ENCODE measurements around the gene OBSCN. TPM values are rescaled to one million over a fixed set of nuclear protein-coding genes. Genes with fewer than 3 reads are reported as not detected.

The OBSCN gene
- total and polyA plus RNA-seq, 7 donors = 0.92 to 21.0 (median 13.1) TPM

DNA sequence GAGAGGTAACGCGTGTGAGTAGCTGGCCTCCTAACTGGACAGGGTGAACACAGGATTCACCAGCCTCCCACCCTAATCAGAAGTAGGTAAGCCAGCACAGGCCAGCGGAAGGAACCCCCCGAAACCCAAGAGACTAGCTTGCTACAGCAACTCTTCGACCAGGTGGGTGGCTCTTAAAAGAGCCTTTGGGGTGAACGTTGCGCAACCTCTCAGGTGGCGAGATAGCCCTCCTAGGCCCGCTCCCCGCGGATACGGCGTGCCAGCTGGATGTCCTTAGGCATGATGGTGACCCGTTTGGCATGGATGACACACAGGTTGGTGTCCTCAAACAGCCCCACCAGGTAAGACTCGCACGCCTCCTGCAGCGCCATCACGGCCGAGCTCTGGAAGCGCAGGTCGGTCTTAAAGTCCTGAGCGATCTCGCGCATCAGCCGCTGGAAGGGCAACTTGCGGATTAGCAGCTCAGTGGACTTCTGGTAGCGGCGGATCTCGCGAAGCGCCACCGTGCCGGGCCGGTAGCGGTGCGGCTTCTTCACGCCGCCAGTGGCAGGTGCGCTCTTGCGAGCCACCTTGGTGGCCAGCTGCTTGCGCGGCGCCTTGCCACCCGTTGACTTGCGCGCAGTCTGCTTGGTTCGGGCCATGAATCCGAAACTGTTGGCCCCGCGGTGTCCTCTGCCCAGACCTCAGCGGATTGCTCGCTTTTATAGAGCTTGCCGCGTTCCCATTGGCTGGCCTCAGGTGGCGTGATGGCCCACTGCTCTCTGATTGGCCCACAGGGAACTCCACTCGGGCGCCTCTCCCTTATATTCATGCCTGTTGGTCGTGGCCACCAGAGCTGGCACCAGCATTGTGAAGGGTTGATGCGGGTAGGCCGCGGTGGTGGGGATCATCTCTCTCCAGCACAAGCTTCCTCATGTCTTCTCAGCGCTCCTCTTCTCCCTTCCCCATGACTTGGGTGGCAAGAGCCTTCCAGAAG is 217.1 kb downstream of the OBSCN start:
- H3K36me3 ChIP-seq = no peaks in the 10 kb centered on the region
- H3K4me1 ChIP-seq = no peaks in the 10 kb centered on the region
- intact Hi-C loops (cut with DNase I) = no loop called here
- DNase-seq = no peak
- H3K4me3 ChIP-seq = no peak overlapping the region
- H3K27me3 ChIP-seq = peaks cover 0 to 34% (median 0%) of the 10 kb centered on the region in 3 donors
- H3K27ac ChIP-seq = no peak overlapping the region
- WGBS, 2 donors = 97 to 98% methylated on average over 62 of the region's 62 CpGs
- H3K9me3 ChIP-seq = no peaks in the 10 kb centered on the region
- no peak for TF ChIP-seq POLR2AphosphoS5 (IDR thresholded peaks at IDR 0.05)

DNA sequence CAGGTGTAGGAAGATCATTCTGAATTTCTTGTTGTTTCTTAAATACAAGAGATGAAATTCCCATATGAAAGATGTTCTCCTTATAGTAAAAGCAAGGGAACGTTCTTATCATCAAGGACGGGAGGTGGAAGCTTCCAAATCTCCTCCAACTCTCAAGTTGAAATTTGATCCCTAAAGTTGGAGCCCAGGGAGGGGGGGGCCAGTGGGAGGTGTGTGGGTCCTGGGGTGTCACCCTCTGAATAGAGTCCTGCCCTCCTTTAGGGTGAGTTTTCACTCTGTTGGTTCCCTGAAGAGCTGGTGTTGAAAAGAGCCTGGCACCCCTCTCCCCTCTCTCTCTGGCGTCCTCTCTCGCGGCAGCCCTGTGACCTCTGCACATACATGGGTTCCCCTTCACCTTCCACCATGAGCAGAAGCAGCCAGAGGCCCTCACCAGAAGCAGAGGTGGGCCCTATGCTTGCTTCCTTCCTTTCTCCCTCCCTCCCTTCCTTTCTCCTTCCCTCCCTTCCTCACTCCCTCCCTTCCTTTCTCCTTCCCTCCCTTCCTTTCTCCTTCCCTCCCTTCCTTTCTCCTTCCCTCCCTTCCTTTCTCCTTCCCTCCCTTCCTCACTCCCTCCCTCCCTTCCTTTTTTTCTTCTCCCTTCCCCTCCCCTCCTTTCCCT is 218.8 kb downstream of the OBSCN start:
- TF ChIP-seq POLR2AphosphoS5 (IDR thresholded peaks at IDR 0.05) (no peak), EP300 (IDR thresholded peaks at IDR 0.05) (no peak), POLR2A (IDR thresholded peaks at IDR 0.05) (no peak)
- TF ChIP-seq, protein P1, sequence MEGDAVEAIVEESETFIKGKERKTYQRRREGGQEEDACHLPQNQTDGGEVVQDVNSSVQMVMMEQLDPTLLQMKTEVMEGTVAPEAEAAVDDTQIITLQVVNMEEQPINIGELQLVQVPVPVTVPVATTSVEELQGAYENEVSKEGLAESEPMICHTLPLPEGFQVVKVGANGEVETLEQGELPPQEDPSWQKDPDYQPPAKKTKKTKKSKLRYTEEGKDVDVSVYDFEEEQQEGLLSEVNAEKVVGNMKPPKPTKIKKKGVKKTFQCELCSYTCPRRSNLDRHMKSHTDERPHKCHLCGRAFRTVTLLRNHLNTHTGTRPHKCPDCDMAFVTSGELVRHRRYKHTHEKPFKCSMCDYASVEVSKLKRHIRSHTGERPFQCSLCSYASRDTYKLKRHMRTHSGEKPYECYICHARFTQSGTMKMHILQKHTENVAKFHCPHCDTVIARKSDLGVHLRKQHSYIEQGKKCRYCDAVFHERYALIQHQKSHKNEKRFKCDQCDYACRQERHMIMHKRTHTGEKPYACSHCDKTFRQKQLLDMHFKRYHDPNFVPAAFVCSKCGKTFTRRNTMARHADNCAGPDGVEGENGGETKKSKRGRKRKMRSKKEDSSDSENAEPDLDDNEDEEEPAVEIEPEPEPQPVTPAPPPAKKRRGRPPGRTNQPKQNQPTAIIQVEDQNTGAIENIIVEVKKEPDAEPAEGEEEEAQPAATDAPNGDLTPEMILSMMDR (IDR thresholded peaks at IDR 0.05) = no peak
- WGBS, 2 donors = 70 to 83% methylated on average over 5 of the region's 5 CpGs
- no peaks in the 10 kb centered on the region for H3K4me1 ChIP-seq

DNA sequence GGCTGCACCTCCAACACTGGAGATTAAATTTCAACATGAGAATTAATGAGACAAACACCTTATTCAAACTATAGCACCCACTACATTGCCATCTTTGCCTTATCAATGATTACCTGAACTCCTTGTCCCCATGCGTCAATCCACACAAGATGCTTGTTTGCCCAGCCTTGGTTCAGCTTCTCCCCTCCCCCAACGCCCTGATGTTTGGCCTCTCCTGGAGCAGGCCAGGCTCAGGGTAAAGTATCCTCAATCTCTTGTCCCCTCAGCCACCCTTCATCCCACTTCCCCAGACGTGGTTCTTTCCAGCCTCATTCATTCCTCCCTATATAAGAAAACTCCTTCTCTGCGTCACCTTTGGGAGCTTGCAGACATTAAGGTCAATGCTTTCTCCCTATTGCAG is 220.6 kb downstream of the OBSCN start:
- Histone ChIP-seq H3K36me3 (no peaks in the 10 kb centered on the region), H3K27me3 (peaks cover 0 to 52% (median 0%) of the 10 kb centered on the region in 3 donors), H3K9me3 (no peaks in the 10 kb centered on the region), H3K4me1 (no peaks in the 10 kb centered on the region), H3K27ac (no peak overlapping the region), H3K4me3 (no peak overlapping the region)
- intact Hi-C loops (cut with DNase I) = no loop called here
- no peak for TF ChIP-seq EP300 (IDR thresholded peaks at IDR 0.05)
- TF ChIP-seq POLR2A (IDR thresholded peaks at IDR 0.05) = no peak
- no peak for TF ChIP-seq POLR2AphosphoS5 (IDR thresholded peaks at IDR 0.05)
- TF ChIP-seq, protein P1 (IDR thresholded peaks at IDR 0.05) = no peak
- no peak for DNase-seq
- WGBS, 2 donors = 58 to 70% methylated on average over 4 of the region's 4 CpGs

More for the DNA sequence above, 218.8 kb downstream of the OBSCN start:
- no peak for DNase-seq
- H3K9me3 ChIP-seq = no peaks in the 10 kb centered on the region
- no peak overlapping the region for H3K27ac ChIP-seq
- peaks cover 0 to 35% (median 0%) of the 10 kb centered on the region in 3 donors for H3K27me3 ChIP-seq
- H3K36me3 ChIP-seq = no peaks in the 10 kb centered on the region
- H3K4me3 ChIP-seq = no peak overlapping the region
- intact Hi-C loops (cut with DNase I) = no loop called here

Other genes with a start within 250 kb of the OBSCN start
- not detected for gene WNT3A, start 201.0 kb upstream of the OBSCN start, total RNA-seq
- gene WNT3A, start 201.0 kb upstream of the OBSCN start, polyA plus RNA-seq = under 1 TPM in 1 of 3 donors, not detected in 2; 0.01 TPM
- 100 to 1,000 TPM; 212 to 250 (median 225) TPM for gene ARF1, start 125.3 kb upstream of the OBSCN start, total RNA-seq
- gene ARF1, start 125.3 kb upstream of the OBSCN start, polyA plus RNA-seq = 100 to 1,000 TPM; 345 to 482 (median 479) TPM
- gene C1orf35, start 104.7 kb upstream of the OBSCN start, total RNA-seq = 10 to 100 TPM in 3 of 4 donors, 1 to 10 TPM in 1; 7.8 to 18.1 (median 13.0) TPM
- gene C1orf35, start 104.7 kb upstream of the OBSCN start, polyA plus RNA-seq = 10 to 100 TPM in 1 of 3 donors, 1 to 10 TPM in 2; 8.8 to 17.9 (median 9.0) TPM
- gene MRPL55, start 98.7 kb upstream of the OBSCN start, total RNA-seq = 10 to 100 TPM; 62.0 to 90.6 (median 79.3) TPM
- gene MRPL55, start 98.7 kb upstream of the OBSCN start, polyA plus RNA-seq = 10 to 100 TPM; 53.5 to 77.4 (median 58.0) TPM
- 100 to 1,000 TPM; 225 to 366 (median 303) TPM for gene GUK1, start 67.8 kb upstream of the OBSCN start, total RNA-seq
- gene GUK1, start 67.8 kb upstream of the OBSCN start, polyA plus RNA-seq = 100 to 1,000 TPM; 391 to 668 (median 656) TPM
- 1 to 10 TPM; 4.2 to 6.4 (median 4.9) TPM for gene GJC2, start 58.1 kb upstream of the OBSCN start, total RNA-seq
- under 1 TPM in 2 of 3 donors, not detected in 1; 0.60 to 0.99 TPM for gene GJC2, start 58.1 kb upstream of the OBSCN start, polyA plus RNA-seq
- gene IBA57, start 42.2 kb upstream of the OBSCN start, total RNA-seq = 10 to 100 TPM in 2 of 4 donors, 1 to 10 TPM in 2; 2.9 to 14.0 (median 7.3) TPM
- gene IBA57, start 42.2 kb upstream of the OBSCN start, polyA plus RNA-seq = 1 to 10 TPM; 3.7 to 8.0 (median 4.8) TPM
- 10 to 100 TPM; 11.8 to 19.6 (median 16.0) TPM for gene TRIM11, start 198.8 kb downstream of the OBSCN start, total RNA-seq
- 10 to 100 TPM; 12.0 to 32.9 (median 14.3) TPM for gene TRIM11, start 198.8 kb downstream of the OBSCN start, polyA plus RNA-seq
- gene TRIM17, start 208.8 kb downstream of the OBSCN start, total RNA-seq = under 1 TPM in 1 of 4 donors, not detected in 3; 0.95 TPM
- under 1 TPM in 1 of 3 donors, not detected in 2; 0.44 TPM for gene TRIM17, start 208.8 kb downstream of the OBSCN start, polyA plus RNA-seq

Data from sigmoid colon (tissue), 7 donors.